ENCODE results near the gene SRPK3.
A peak's percentile ranks its signal among the peaks of the same experiment; 100 is the strongest.

The SRPK3 gene, protein sequence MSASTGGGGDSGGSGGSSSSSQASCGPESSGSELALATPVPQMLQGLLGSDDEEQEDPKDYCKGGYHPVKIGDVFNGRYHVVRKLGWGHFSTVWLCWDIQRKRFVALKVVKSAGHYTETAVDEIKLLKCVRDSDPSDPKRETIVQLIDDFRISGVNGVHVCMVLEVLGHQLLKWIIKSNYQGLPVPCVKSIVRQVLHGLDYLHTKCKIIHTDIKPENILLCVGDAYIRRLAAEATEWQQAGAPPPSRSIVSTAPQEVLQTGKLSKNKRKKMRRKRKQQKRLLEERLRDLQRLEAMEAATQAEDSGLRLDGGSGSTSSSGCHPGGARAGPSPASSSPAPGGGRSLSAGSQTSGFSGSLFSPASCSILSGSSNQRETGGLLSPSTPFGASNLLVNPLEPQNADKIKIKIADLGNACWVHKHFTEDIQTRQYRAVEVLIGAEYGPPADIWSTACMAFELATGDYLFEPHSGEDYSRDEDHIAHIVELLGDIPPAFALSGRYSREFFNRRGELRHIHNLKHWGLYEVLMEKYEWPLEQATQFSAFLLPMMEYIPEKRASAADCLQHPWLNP

GRCh38 chrX:153780678-153781427 lies at the start of gene SRPK3:
Gene SRPK3 (plus strand): TSS chrX:153781041. CDS start chrX:153781087, 46 bp downstream.
- no peak within 1 kb of the TSS for H3K4me3 ChIP-seq (ENCODE audit: low read depth, low read length)
- DNase-seq (ENCODE audit: low read depth), result no peak
- TF ChIP-seq, protein P1, sequence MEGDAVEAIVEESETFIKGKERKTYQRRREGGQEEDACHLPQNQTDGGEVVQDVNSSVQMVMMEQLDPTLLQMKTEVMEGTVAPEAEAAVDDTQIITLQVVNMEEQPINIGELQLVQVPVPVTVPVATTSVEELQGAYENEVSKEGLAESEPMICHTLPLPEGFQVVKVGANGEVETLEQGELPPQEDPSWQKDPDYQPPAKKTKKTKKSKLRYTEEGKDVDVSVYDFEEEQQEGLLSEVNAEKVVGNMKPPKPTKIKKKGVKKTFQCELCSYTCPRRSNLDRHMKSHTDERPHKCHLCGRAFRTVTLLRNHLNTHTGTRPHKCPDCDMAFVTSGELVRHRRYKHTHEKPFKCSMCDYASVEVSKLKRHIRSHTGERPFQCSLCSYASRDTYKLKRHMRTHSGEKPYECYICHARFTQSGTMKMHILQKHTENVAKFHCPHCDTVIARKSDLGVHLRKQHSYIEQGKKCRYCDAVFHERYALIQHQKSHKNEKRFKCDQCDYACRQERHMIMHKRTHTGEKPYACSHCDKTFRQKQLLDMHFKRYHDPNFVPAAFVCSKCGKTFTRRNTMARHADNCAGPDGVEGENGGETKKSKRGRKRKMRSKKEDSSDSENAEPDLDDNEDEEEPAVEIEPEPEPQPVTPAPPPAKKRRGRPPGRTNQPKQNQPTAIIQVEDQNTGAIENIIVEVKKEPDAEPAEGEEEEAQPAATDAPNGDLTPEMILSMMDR (conservative IDR thresholded peaks at IDR 0.05; ENCODE audit: low read depth, low read length), result no peak

DNA sequence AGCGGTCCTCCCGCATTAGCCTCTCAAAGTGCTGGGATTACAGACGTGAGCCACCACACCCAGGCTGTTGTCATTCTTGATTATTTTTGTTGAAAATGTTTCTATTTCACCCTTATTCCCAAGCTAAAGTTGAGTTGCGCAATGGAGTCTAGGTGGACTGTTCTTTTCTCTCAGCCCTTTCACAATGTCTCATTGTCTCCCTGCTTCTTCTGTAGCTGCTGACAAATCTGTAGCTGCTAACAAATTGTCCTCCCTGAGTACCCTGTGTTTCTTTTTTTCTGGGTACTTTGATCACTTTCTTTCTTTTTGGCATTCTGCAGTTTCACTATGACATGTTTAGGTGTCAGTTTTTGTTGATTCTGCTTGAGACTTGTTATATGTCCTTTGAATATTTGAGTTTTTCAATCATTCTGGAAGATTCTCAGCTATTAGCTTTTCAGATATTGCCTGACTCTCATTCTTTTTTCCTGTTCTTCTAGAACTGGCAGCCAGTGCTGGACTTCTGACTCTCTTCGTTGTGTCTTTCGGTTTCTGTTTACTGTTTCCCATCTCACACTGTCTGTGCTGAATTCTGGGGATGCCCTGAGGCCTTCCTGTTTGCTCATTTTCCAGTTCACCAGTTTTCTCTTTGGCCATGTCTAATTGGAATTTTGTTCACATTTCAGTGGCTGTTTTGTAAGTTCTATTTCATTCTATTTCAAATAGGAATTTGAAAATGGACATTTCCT lies 49.6 kb upstream of the SRPK3 start:
- TF ChIP-seq, protein P1 (conservative IDR thresholded peaks at IDR 0.05; ENCODE audit: low read depth, low read length), result no peak
- peak; percentile 37 for DNase-seq (ENCODE audit: low read depth)
- H3K4me3 ChIP-seq (ENCODE audit: low read depth, low read length), result no peak overlapping the region

- DNase-seq (ENCODE audit: low read depth), result no peak
- H3K4me3 ChIP-seq (ENCODE audit: low read depth, low read length), result no peak overlapping the region
- TF ChIP-seq, protein P1 (conservative IDR thresholded peaks at IDR 0.05; ENCODE audit: low read depth, low read length), result no peak
These were observed 49.0 kb upstream of the SRPK3 start for GRCh38 chrX:153731845-153732215.

DNA sequence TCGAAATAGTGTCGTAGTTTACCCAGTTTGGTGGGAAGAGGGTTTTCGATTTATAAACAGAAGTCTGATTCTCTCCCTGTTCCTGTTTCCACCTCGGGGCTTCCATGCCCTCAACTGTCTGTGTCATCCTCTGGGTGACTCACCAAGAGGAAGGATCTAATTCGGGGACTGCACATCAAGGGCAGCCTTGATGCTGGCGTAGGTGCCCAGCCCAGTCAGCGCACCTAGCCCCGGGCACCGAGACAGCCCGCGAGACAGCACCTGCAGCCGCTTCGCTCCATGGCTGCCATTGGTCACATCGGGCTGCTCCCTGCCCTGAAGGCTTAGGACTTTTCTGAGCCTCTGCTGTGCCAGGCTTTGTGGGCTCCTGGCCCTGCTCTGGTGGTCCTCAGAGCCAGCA lies 48.4 kb upstream of the SRPK3 start:
- no peak for DNase-seq (ENCODE audit: low read depth)
- TF ChIP-seq, protein P1 (conservative IDR thresholded peaks at IDR 0.05; ENCODE audit: low read depth, low read length), result no peak
- H3K4me3 ChIP-seq (ENCODE audit: low read depth, low read length), result no peak overlapping the region

GRCh38 chrX:153733651-153734240 lies 47.1 kb upstream of the SRPK3 start:
- DNase-seq (ENCODE audit: low read depth), result no peak
- no peak overlapping the region for H3K4me3 ChIP-seq (ENCODE audit: low read depth, low read length)
- TF ChIP-seq, protein P1 (conservative IDR thresholded peaks at IDR 0.05; ENCODE audit: low read depth, low read length), result no peak

- H3K4me3 ChIP-seq (ENCODE audit: low read depth, low read length), result no peak overlapping the region
- no peak for DNase-seq (ENCODE audit: low read depth)
- TF ChIP-seq, protein P1 (conservative IDR thresholded peaks at IDR 0.05; ENCODE audit: low read depth, low read length), result no peak
These were observed 46.0 kb upstream of the SRPK3 start for GRCh38 chrX:153734871-153735270.

Data from choroid plexus epithelial cell (primary cell).